ENCODE measurements around the gene CCDC39. TPM values are rescaled to one million over a fixed set of nuclear protein-coding genes. Genes with fewer than 3 reads are reported as not detected.

CCDC39 gene
- polyA plus RNA-seq, 3 donors: not detected

DNA sequence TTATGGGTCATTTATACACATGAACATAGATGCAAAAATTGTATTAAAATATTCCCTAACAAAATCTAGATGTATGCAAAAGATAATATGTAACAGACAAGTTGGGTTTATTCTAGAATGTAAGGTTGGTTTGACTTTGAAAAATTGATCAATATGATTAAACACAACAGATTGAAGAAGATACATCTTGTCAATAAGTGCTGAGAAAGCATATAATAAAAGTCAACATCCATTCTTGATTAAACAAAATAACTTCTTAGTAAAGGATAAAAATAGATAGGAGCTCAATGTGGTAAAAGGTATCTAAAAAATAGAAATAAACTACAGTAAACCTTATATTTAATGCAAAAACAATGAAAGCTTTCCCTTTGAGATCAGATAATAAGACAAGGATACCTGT is 38.3 kb downstream of the CCDC39 start:
- Histone ChIP-seq H3K4me1 (ENCODE audit: control insufficient read depth in 1 of 2, insufficient read depth in 2 of 2, low read length in 2 of 2) (no peaks in the 10 kb centered on the region), H2AFZ (ENCODE audit: insufficient read depth, low read depth, low read length, poor library complexity, severe bottlenecking) (no peak overlapping the region), H3K36me3 (replicated peaks in 1 of 2; ENCODE audit: control insufficient read depth in 1 of 2, insufficient read depth in 2 of 2, low read length in 2 of 2) (no peaks in the 10 kb centered on the region), H3K9me3 (replicated peaks in 1 of 2; ENCODE audit: control insufficient read depth in 1 of 2, insufficient read depth in 1 of 2, low read length in 2 of 2) (no peaks in the 10 kb centered on the region), H3K79me2 (ENCODE audit: insufficient read depth, low read length) (no peaks in the 10 kb centered on the region), H3K27ac (ENCODE audit: low read depth in 1 of 2, low read length in 2 of 2) (no peak overlapping the region), H3K27me3 (ENCODE audit: control insufficient read depth in 2 of 2, insufficient read depth in 2 of 2, low read length in 2 of 2) (no peaks in the 10 kb centered on the region), H4K20me1 (ENCODE audit: insufficient read depth, low read length) (no peaks in the 10 kb centered on the region), H3K4me3 (replicated peaks in 1 of 3; ENCODE audit: low read depth in 2 of 3, low read length in 3 of 3) (no peak overlapping the region), H3K9ac (ENCODE audit: insufficient read depth, low read length, poor library complexity, severe bottlenecking) (no peak overlapping the region), H3K4me2 (replicated peaks; ENCODE audit: extremely low read depth, low read length, poor library complexity, severe bottlenecking) (no peak overlapping the region)
- Mint-ChIP-seq H3K27me3 (ENCODE audit: low read depth in 3 of 3) (peaks cover 0 to 4% (median 2%) of the 10 kb centered on the region in 3 donors), H3K36me3 (no peaks in the 10 kb centered on the region), H3K9me3 (peaks cover 0 to 5% (median 0%) of the 10 kb centered on the region in 7 donors), H3K4me1 (no peaks in the 10 kb centered on the region), H3K27ac (no peak overlapping the region), H3K4me3 (no peak overlapping the region)
- intact Hi-C loops (cut with micrococcal nuclease): no loop called here
- TF ChIP-seq, protein P1, sequence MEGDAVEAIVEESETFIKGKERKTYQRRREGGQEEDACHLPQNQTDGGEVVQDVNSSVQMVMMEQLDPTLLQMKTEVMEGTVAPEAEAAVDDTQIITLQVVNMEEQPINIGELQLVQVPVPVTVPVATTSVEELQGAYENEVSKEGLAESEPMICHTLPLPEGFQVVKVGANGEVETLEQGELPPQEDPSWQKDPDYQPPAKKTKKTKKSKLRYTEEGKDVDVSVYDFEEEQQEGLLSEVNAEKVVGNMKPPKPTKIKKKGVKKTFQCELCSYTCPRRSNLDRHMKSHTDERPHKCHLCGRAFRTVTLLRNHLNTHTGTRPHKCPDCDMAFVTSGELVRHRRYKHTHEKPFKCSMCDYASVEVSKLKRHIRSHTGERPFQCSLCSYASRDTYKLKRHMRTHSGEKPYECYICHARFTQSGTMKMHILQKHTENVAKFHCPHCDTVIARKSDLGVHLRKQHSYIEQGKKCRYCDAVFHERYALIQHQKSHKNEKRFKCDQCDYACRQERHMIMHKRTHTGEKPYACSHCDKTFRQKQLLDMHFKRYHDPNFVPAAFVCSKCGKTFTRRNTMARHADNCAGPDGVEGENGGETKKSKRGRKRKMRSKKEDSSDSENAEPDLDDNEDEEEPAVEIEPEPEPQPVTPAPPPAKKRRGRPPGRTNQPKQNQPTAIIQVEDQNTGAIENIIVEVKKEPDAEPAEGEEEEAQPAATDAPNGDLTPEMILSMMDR (IDR thresholded peaks at IDR 0.05): no peak
- DNase-seq: no peak

DNA sequence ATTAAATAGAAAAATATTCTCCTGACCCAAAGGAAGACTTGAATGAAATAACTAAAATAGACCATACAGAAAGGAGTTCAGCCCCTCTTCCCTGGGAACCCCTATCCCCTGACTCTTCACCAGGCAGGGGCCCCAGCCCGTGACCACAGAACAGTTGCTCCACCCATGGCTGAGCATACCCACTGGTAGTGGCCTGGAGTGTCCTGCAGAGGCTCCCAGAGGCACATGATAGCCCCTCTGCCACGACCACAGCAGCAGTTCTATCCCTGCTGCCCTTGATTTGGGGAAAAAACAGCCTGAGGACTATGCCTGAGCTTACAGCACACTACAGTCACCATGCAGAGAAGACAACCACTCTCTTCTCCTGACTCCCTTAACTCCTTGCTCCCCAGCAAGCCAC is 45.6 kb downstream of the CCDC39 start:
- DNase-seq: no peak
- WGBS (ENCODE audit: insufficient coverage): 38% methylated on average over 2 of the region's 2 CpGs
- Histone ChIP-seq H4K20me1 (ENCODE audit: insufficient read depth, low read length) (no peaks in the 10 kb centered on the region), H3K4me1 (ENCODE audit: control insufficient read depth in 1 of 2, insufficient read depth in 2 of 2, low read length in 2 of 2) (no peaks in the 10 kb centered on the region), H3K4me2 (replicated peaks; ENCODE audit: extremely low read depth, low read length, poor library complexity, severe bottlenecking) (no peak overlapping the region), H3K27ac (ENCODE audit: low read depth in 1 of 2, low read length in 2 of 2) (no peak overlapping the region), H3K9ac (ENCODE audit: insufficient read depth, low read length, poor library complexity, severe bottlenecking) (no peak overlapping the region), H3K79me2 (ENCODE audit: insufficient read depth, low read length) (no peaks in the 10 kb centered on the region), H3K27me3 (ENCODE audit: control insufficient read depth in 2 of 2, insufficient read depth in 2 of 2, low read length in 2 of 2) (peaks cover 2% of the 10 kb centered on the region in 2 donors), H3K4me3 (replicated peaks in 1 of 3; ENCODE audit: low read depth in 2 of 3, low read length in 3 of 3) (no peak overlapping the region), H2AFZ (ENCODE audit: insufficient read depth, low read depth, low read length, poor library complexity, severe bottlenecking) (no peak overlapping the region), H3K36me3 (replicated peaks in 1 of 2; ENCODE audit: control insufficient read depth in 1 of 2, insufficient read depth in 2 of 2, low read length in 2 of 2) (no peaks in the 10 kb centered on the region), H3K9me3 (replicated peaks in 1 of 2; ENCODE audit: control insufficient read depth in 1 of 2, insufficient read depth in 1 of 2, low read length in 2 of 2) (no peaks in the 10 kb centered on the region)
- Mint-ChIP-seq H3K9me3 (peaks cover 0 to 8% (median 0%) of the 10 kb centered on the region in 7 donors), H3K4me1 (no peaks in the 10 kb centered on the region), H3K4me3 (no peak overlapping the region), H3K27me3 (ENCODE audit: low read depth in 3 of 3) (peaks cover 1 to 4% (median 2%) of the 10 kb centered on the region in 3 donors), H3K27ac (no peak overlapping the region), H3K36me3 (no peaks in the 10 kb centered on the region)
- intact Hi-C loops (cut with micrococcal nuclease): no loop called here
- TF ChIP-seq, protein P1 (IDR thresholded peaks at IDR 0.05): no peak

Data from CD14-positive monocyte (primary cell).